GM12892 (cell line): ENCODE data around the gene SCUBE1.

Source experiments
- POLR2AphosphoS5 ChIP-seq: IDR thresholded peaks from 2 replicates; pipeline ENCODE4 v1.6.1; 2011; ENCODE audit warnings: low read depth, low read length, control low read depth
- TAF1 ChIP-seq: IDR thresholded peaks from 2 replicates; pipeline ENCODE4 v1.6.1; 2011; ENCODE audit warnings: low read depth, mild to moderate bottlenecking, control low read depth, low read length, borderline replicate concordance

GRCh38 chr22:43291381-43291780 lies 51.8 kb downstream of the SCUBE1 start:
- TF ChIP-seq POLR2AphosphoS5 (no peak), TAF1 (no peak)
